Measurements from ENCODE around the gene PEX5L.

GRCh38 chr3:180072786-180073185 lies 36.0 kb upstream of the PEX5L start:
- TF ChIP-seq CTCF (IDR thresholded peaks at IDR 0.05), result no peak
- TF ChIP-seq EZH2 (IDR thresholded peaks at IDR 0.05; ENCODE audit: borderline replicate concordance, insufficient read depth, low read depth, low read length, poor library complexity, severe bottlenecking), result no peak
